ENCODE results near the gene NEK10.

- no peak for TF ChIP-seq EP300 (IDR thresholded peaks at IDR 0.05)
- TF ChIP-seq CTCF (IDR thresholded peaks at IDR 0.05) = no peak
- TF ChIP-seq POLR2A (IDR thresholded peaks at IDR 0.05) = no peak
These were observed 11.4 kb downstream of the NEK10 start for GRCh38 chr3:27357665-27358258.

All from ovary (tissue), 3 donors.